ENCODE results near the gene MLNR. TPM values are rescaled to one million over a fixed set of nuclear protein-coding genes. Genes with fewer than 3 reads are reported as not detected.

The MLNR gene
- total and polyA plus RNA-seq, 9 of the 15 experiments (the other 6 are each of a cell fraction or from before 2014, with no cell fraction given), result not detected

- TF ChIP-seq SP2 (IDR thresholded peaks at IDR 0.05; ENCODE audit: extremely low read depth, low read depth, low read length, poor library complexity, severe bottlenecking) (no peak), MCM5 (IDR thresholded peaks at IDR 0.05; ENCODE audit: low read depth) (no peak)
These were observed 3.8 kb upstream of the MLNR start (continued) for GRCh38 chr13:49216334-49216733.

GRCh38 chr13:49217962-49218492 is 2.1 kb upstream of the MLNR start:
- in situ Hi-C loops (cut with MboI) (no loop called here), intact Hi-C loops (cut with micrococcal nuclease) (no loop called here)
- POLR2A ChIA-PET, result no interaction called here
- H2AFZ ChIP-seq (ENCODE audit: low read depth, low read length), result no peak overlapping the region
- FAIRE-seq, result no peak
- H3K9me3 ChIP-seq (replicated peaks; ENCODE audit: control insufficient read depth, insufficient read depth, low read depth, low read length), result no peaks in the 10 kb centered on the region
- no peak overlapping the region for H3K27ac ChIP-seq (ENCODE audit: extremely low read depth, low read depth, low read length)
- H3K4me3 ChIP-seq, result no peak overlapping the region
- no peaks in the 10 kb centered on the region for H3K36me3 ChIP-seq (ENCODE audit: control insufficient read depth, insufficient read depth, low read length)
- BruUV-seq (replicated peaks), result no TSS peak
- peaks cover 3 to 12% of the 10 kb centered on the region in 2 experiments; a peak in 3 of 5 replicates for H3K4me1 ChIP-seq (replicated peaks in 1 of 2; ENCODE audit: control insufficient read depth in 2 of 2, insufficient read depth in 2 of 2, low read length in 2 of 2)
- H3K9ac ChIP-seq (ENCODE audit: insufficient read depth in 1 of 2, low read depth in 2 of 2, low read length in 2 of 2), result no peak overlapping the region
- no peak for TF ChIP-seq C11orf30 (IDR thresholded peaks at IDR 0.05; ENCODE audit: low read depth)
- no peak for TF ChIP-seq ZBTB34 (CRISPR knock-in tag; IDR thresholded peaks at IDR 0.05)
- TF ChIP-seq TBP (optimal IDR thresholded peaks at IDR 0.05; ENCODE audit: low read depth, low read length), result no peak
- TF ChIP-seq TFAP4 (CRISPR knock-in tag; IDR thresholded peaks at IDR 0.05; ENCODE audit: borderline replicate concordance), result no peak
- ATAC-seq, result no peak
- H3K9me1 ChIP-seq (ENCODE audit: control insufficient read depth, insufficient read depth, low read length), result no peaks in the 10 kb centered on the region
- no peaks in the 10 kb centered on the region for H3K79me2 ChIP-seq (ENCODE audit: control insufficient read depth, insufficient read depth, low read length)
- no peak overlapping the region for H3K4me2 ChIP-seq (ENCODE audit: insufficient read depth, low read length)
- no peak for DNase-seq (ENCODE audit: extremely low read depth in 1 of 4, low spot score in 3 of 4)
- WGBS (ENCODE audit: insufficient coverage, low coverage, missing lambda C conversion rate), result 34% methylated on average over 15 of the region's 17 CpGs
- CTCF ChIA-PET (ENCODE audit: low intra/inter-chr PET ratio), result no interaction called here
- no peaks in the 10 kb centered on the region for H4K20me1 ChIP-seq (replicated peaks; ENCODE audit: control insufficient read depth, insufficient read depth, low read length)
- H3K27me3 ChIP-seq (ENCODE audit: control insufficient read depth in 2 of 2, insufficient read depth in 2 of 2, low read length in 2 of 2), result peaks cover 0 to 7% of the 10 kb centered on the region in 2 experiments; a peak in 2 of 5 replicates
